LoVo (cell line): Measurements from ENCODE around the gene CCNI.
"Not testable (repeated sequence)": the region's sequence is repeated elsewhere in the genome, so short reads cannot be mapped to it uniquely, and the experiment has no call there.

Experiments
- DNase-seq: peaks from one replicate; pipeline ENCODE4 v3.0.0-alpha.2; 2016; ENCODE audit warnings: low spot score

Gene CCNI

GRCh38 chr4:77082886-77083608 is 7.3 kb upstream of the CCNI start:
- DNase-seq, result no peak

GRCh38 chr4:77080806-77081205 is 5.0 kb upstream of the CCNI start:
- DNase-seq, result not testable (repeated sequence)

DNA sequence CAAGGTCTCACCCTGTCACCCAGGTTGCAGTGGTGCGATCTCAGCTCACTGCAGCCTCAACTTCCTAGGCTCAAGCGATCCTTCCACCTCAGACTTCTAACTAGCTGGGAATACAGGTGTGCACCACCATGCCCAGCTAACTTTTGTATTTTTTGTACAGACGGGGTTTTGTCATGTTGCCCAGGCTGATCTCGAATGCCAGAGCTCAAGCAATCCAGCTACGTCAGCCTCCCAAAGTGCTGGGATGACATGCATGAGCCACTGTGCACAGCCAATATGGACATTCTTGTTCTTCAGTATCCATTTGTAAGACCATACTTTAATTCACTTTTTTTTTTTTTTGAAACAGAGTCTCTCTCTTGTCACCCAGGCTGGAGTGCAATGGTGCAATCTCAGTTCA is 3.5 kb upstream of the CCNI start:
- no peak for DNase-seq

GRCh38 chr4:77078401-77078800 is 2.6 kb upstream of the CCNI start:
- DNase-seq, result no peak

DNA sequence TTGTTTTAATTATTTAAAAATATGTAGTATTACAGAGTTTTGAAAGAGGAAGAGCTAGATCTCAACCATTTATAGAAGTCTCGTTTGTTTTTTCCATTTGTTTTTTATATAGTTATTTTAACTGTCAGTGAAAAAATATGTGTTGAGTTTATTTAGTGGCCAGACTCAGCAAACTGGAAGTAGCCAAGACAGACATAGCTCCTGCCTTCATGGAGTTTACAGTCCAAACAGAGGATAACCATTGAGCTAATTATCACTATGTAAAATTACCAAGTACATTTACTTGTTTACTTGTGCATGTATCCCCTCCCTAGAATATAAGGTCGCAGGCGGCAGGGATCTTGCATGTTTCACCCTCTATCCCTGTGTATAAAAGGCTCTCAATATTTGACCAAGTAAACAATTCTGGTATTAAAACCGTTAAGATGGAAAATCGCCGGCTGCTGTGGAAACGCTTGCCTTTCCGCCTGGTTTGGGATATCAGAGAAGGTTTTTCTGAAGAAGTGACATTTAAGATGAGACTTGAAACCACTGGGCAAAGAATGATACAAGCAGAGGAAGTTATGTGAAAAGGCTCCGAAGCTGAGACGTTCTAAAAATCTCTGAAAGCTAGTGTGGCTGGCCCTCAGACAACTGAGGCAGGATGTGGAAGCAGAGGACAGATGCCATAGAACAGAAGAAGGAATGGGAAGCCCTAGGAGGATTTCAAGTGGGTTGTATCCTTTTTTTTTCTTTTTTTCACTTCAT is 1.3 kb upstream of the CCNI start:
- DNase-seq, result no peak

GRCh38 chr4:77074981-77075855 is 571 bp downstream of the CCNI start:
- DNase-seq, result peak; percentile 46

DNA sequence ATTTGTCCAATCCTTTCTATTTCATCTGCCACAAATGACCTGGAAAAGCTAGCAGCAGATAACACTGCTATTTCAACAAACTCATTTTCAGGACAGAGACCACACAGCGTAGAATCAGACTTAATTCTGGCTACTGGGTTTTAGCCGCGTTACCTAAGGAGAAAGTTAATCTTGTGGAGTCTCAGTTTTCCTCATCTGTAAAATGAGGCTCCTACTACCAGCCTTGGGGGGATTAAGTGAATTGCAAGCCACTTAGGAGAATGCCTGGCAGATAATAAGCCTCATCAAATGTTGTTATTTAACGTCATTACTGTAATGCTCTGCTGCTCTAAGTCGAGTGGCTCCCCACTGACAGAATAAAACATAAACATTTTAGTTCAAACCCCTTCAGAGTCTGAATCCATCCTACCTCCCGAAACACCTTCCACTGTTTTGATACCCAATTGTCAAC is 1.4 kb downstream of the CCNI start:
- DNase-seq, result no peak

GRCh38 chr4:77073981-77074380 is 1.8 kb downstream of the CCNI start:
- no peak for DNase-seq

DNA sequence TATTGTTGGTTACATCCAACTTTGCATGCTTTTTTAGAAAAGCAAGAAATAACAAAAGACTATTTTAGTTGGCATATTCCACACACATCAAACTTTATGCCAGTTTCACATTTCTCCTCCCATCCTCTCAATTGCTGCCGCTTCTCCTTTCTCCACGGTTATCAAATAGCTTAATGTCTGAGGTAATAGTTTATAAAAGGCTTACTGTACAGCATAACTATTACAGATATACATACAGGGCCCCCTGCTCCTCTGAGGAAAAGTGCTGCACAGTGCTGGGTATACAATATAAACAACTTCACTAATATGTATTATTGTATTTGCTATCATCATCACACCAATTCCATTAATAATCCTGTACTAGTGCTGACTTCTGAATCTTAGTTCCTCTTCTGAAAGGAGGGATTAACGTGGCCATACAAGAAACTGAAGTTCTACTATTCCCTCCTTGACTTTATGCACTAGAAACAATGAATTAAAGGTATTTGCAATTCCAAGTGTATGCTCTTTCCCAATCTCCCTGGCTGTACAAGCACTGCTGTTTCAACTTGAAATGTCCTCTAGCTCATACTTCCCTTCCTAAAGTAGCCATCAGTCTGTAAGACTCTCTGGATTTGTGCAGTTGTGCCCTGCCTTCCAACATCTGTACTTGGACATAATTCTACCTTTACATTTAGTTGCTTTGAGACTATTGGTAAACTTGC is 2.5 kb downstream of the CCNI start:
- no peak for DNase-seq

GRCh38 chr4:77072195-77072753 is 3.5 kb downstream of the CCNI start:
- no peak for DNase-seq

- DNase-seq, result not testable (repeated sequence)
Observed at GRCh38 chr4:77069514-77069913, 6.3 kb downstream of the CCNI start.

DNA sequence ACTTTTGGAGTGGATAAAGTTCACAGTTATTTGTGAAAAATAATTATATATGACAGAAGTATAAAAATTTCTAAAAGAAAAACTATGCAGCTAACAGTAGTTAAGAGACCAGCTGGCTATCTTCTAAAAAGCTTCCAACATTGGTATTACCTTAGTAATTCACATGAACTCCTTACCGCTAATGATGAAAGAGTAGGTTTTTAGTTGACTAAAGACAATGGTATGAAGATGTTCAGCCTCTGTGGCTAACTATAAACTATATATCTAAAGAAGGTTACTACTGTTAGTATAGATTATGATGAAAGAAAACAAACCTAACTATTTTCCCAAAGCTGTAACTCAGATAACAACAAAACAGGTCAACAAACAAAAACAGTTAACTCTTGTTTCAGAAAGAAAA is 10.4 kb downstream of the CCNI start:
- no peak for DNase-seq

- DNase-seq, result no peak
Observed at GRCh38 chr4:77062856-77063255, 12.9 kb downstream of the CCNI start.

- DNase-seq, result no peak
Observed at GRCh38 chr4:77052352-77052751, 23.4 kb downstream of the CCNI start.

GRCh38 chr4:77050962-77051361 is 24.8 kb downstream of the CCNI start:
- DNase-seq, result no peak

- no peak for DNase-seq
Observed at GRCh38 chr4:77047037-77047436, 28.8 kb downstream of the CCNI start.

DNA sequence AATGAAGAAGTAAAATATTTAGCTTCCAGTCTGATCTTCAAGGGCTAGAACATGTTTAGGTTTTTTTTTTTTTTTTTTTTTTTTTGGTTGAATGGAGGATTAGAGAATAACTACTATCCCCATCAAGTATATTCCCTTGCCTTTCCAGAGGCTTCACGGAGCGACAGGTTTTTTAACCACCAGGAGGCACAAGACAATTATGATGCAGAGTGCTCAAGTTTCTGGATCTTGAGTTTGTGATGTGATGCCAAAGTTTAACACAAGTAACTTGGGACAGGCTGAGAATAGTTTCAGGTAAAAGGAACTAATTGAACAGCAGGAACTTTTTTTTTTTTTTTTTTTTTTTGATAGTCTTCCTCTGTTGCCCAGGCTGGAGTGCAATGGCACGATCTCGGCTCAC is 30.3 kb downstream of the CCNI start:
- DNase-seq, result no peak

DNA sequence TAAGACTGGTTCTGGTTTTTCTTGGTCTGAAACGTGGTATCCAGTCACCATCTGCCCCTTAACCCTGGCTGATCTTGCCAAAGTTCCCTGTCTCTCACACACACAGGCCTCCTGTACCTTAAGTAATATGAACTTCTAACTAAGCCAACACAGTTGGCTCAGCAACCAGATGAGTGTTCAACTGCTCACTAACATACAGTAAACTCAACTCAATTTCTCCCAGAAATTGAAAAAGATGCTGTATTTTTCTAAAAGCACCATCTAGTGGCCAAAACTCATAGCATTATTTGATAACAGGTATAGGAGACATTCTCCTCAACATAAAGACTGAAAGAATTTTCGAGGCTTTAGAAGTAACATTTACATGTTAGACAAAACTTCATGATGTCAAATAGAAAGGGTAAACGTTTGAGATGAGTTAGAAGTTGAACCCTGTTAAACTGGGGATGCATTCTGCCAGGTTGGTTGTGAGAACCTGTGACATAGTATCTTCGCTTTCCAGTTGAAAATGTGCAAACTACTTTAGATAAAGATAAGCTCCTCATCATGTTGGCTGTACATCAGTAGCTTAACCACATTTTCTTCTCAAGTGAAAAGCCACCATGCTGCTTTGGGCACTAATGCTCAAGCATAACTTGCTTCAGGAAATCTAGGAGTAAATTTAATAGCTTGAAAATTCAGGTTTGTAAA is 31.2 kb downstream of the CCNI start:
- DNase-seq, result peak; percentile 44

DNA sequence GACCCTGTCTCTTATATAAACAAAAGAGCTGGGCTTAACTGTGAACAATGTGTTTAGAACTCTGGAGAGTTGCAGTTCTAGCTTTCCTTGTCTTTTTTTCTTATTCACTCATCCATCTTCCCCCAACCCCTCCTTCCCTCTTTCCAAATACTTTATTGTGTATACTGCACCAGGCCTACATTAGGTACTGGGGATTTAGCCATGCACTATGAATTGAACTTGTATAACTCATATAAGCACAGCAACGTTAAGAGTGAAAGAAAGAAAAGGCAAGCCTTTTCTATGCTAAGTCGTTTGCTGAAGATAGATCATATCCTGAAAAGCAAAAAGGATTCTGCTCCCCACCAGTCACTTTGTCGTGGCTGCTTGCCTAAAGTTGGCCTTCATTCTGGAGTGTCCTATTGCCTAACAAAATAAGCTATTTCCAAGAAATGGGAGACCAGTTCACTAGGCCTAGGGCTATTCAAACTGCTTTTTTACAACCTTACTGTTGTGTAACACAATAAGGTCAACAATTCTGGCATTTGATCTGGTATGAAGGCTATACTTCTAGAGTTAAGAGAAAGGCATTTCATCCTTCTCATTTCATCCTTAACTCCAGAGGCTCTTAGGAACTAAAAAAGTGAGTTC is 32.2 kb downstream of the CCNI start:
- no peak for DNase-seq
